GM23248 (cell line): Measurements from ENCODE around the gene PXMP2. TPM values are rescaled to one million over a fixed set of nuclear protein-coding genes. Genes with fewer than 3 reads are reported as not detected.

ENCODE experiments used
- DNase-seq: peaks from one replicate; pipeline ENCODE4 v3.0.0-alpha.2; 2015
- H2AFZ ChIP-seq: fragments of 200-600 bp; sonication (generic); 2 replicates; pipeline ENCODE4 v1.6.1; 2016; ENCODE audit warnings: antibody characterized with exemption
- H3F3A ChIP-seq: fragments of 200-600 bp; sonication (generic); 2 replicates; pipeline ENCODE4 v1.6.1; 2016; ENCODE audit warnings: mild to moderate bottlenecking, antibody characterized with exemption, mixed run types; ENCODE audit not compliant: insufficient read depth
- H3K27ac ChIP-seq: fragments of 200-600 bp; sonication (generic); 2 replicates; pipeline ENCODE4 v1.5.1; 2016; ENCODE audit warnings: mild to moderate bottlenecking
- H3K27me3 ChIP-seq: fragments of 200-600 bp; sonication (generic); replicated peaks from 2 replicates; pipeline ENCODE4 v1.6.1; 2016; ENCODE audit warnings: mild to moderate bottlenecking; ENCODE audit not compliant: insufficient read depth
- H3K36me3 ChIP-seq: fragments of 200-600 bp; sonication (generic); 2 replicates; pipeline ENCODE4 v1.6.1; 2016; ENCODE audit warnings: low read depth, mild to moderate bottlenecking
- H3K4me1 ChIP-seq: fragments of 200-600 bp; sonication (generic); 2 replicates; pipeline ENCODE4 v1.6.1; 2016; ENCODE audit warnings: mild to moderate bottlenecking; ENCODE audit not compliant: insufficient read depth
- H3K4me2 ChIP-seq: fragments of 200-600 bp; sonication (generic); one replicate; pipeline ENCODE4 v1.6.1; 2016; ENCODE audit warnings: mild to moderate bottlenecking; ENCODE audit not compliant: unreplicated experiment
- H3K4me3 ChIP-seq: fragments of 200-600 bp; sonication (generic); 2 replicates; pipeline ENCODE4 v1.5.1; 2016; ENCODE audit warnings: mild to moderate bottlenecking
- H3K79me2 ChIP-seq: fragments of 200-600 bp; sonication (generic); 2 replicates; pipeline ENCODE4 v1.6.1; 2016; ENCODE audit warnings: mild to moderate bottlenecking; ENCODE audit not compliant: insufficient read depth
- H3K9ac ChIP-seq: fragments of 200-600 bp; sonication (generic); 2 replicates; pipeline ENCODE4 v1.6.1; 2016; ENCODE audit warnings: mild to moderate bottlenecking
- H3K9me2 ChIP-seq: fragments of 200-600 bp; sonication (generic); 2 replicates; pipeline ENCODE4 v1.6.1; 2016; ENCODE audit warnings: mixed run types, mild to moderate bottlenecking, moderate library complexity; ENCODE audit not compliant: insufficient read depth
- H3K9me3 ChIP-seq: fragments of 200-600 bp; sonication (generic); one replicate; pipeline ENCODE4 v1.6.1; 2017; ENCODE audit warnings: low read depth
- H4K20me1 ChIP-seq: fragments of 200-600 bp; sonication (generic); 2 replicates; pipeline ENCODE4 v1.6.0; 2016; ENCODE audit not compliant: insufficient read depth
- EZH2 ChIP-seq: fragments of 200-600 bp; sonication (generic); IDR thresholded peaks from 2 replicates; pipeline ENCODE4 v1.6.1; 2018; ENCODE audit warnings: antibody characterized with exemption, mild to moderate bottlenecking; ENCODE audit not compliant: insufficient read depth, poor library complexity, severe bottlenecking
- EZH2phosphoT487 ChIP-seq: fragments of 200-600 bp; sonication (generic); IDR thresholded peaks from 2 replicates; pipeline ENCODE4 v1.6.1; 2018; ENCODE audit warnings: antibody characterized with exemption, moderate library complexity, mild to moderate bottlenecking, low read depth; ENCODE audit not compliant: insufficient read depth
- WGBS, 2 experiments: methylation state at CpG; one replicate each; pipeline ENCODE4 v1.1.6; 2015 to 2017; ENCODE audit warnings: low lambda C conversion rate in 2 of 2, low coverage in 1 of 2; ENCODE audit errors: missing lambda C conversion rate in 2 of 2; 5-methylcytosine and 5-hydroxymethylcytosine counted together
- in situ Hi-C: fragments of 300-500 bp; cut with MboI; formaldehyde crosslinking; loops from 2 replicates; pipeline ENCODE4 v1.15.0; 2020
- polyA plus RNA-seq: library from polyadenylated mRNA; unstranded; fragments of >200 nt; fragmentation: Nextera tagmentation; extraction: Ambion mirVana; gene quantifications from 2 replicates; pipeline ENCODE4 v1.2.1, GENCODE V29; 2016
- total RNA-seq: library from RNA; depleted of rRNA; stranded (reverse); fragments of >200 nt; shearing (Covaris generic); gene quantifications from 2 replicates; pipeline ENCODE4 v1.2.3, GENCODE V29; 2014

The PXMP2 gene
- total and polyA plus RNA-seq, 2 experiments from 2014 or later: 28.5 to 37.2 TPM

GRCh38 chr12:132653567-132654290, 33.7 kb upstream of the PXMP2 start:
- no peak overlapping the region for H3K4me2 ChIP-seq
- H4K20me1 ChIP-seq: no peaks in the 10 kb centered on the region
- H3K79me2 ChIP-seq: no peaks in the 10 kb centered on the region
- H3K9me3 ChIP-seq: no peaks in the 10 kb centered on the region
- H3K27ac ChIP-seq: no peak overlapping the region
- no peak overlapping the region for H3K4me3 ChIP-seq
- H3F3A ChIP-seq: no peaks in the 10 kb centered on the region
- 84% methylated on average over 7 of the region's 7 CpGs for WGBS, 2 experiments
- H3K36me3 ChIP-seq: peaks cover 21% of the 10 kb centered on the region
- in situ Hi-C loops: no loop called here
- no peak for DNase-seq
- H3K27me3 ChIP-seq: no peaks in the 10 kb centered on the region
- H3K9ac ChIP-seq: no peak overlapping the region
- TF ChIP-seq EZH2phosphoT487: no peak
- no peak for TF ChIP-seq EZH2
- H3K9me2 ChIP-seq: no peaks in the 10 kb centered on the region
- H2AFZ ChIP-seq: no peak overlapping the region
- no peaks in the 10 kb centered on the region for H3K4me1 ChIP-seq

DNA sequence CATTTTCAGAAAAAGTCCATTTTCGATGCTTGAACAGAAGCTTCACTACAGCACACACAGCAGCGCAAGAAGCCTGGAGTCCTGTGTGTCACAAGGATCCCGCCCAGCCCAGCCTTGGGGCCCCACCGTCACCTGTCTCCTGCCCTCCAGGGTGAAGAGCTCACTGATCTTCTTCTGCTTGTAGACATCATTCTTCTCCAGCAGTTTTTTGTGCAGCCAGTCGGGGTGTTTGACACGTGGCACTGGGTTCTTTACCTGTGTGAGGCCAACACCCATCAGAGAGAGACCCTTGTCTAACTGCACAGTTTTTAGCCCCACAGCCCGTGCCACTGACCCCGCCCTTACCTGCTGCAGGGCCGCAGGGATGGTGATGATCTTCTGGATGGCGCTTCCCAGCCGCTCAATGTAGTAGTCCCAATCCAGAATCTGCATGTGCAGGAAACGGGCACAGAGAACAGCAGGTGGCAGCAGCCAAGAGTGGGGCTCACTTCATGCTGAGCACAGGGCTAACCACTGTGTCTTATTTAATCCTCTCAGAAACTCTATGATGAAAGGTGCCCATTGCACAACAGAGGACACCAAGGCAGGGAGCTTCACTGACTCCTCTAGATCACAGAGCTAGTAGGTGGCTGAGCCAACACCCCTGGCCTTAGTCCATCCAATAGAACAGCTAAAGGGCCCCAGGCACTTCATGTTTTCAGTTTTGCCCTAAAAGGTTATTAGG, 30.2 kb upstream of the PXMP2 start:
- Histone ChIP-seq H3K9ac (no peak overlapping the region), H3K27me3 (no peaks in the 10 kb centered on the region), H3K9me3 (no peaks in the 10 kb centered on the region), H4K20me1 (no peaks in the 10 kb centered on the region), H3K4me1 (no peaks in the 10 kb centered on the region), H2AFZ (no peak overlapping the region), H3K4me2 (no peak overlapping the region), H3K36me3 (peaks cover 21% of the 10 kb centered on the region), H3K79me2 (no peaks in the 10 kb centered on the region), H3F3A (no peaks in the 10 kb centered on the region), H3K9me2 (no peaks in the 10 kb centered on the region), H3K4me3 (no peak overlapping the region), H3K27ac (no peak overlapping the region)
- no peak for TF ChIP-seq EZH2phosphoT487
- TF ChIP-seq EZH2: no peak
- DNase-seq: no peak
- 95 to 97% methylated on average over 12 of the region's 12 CpGs for WGBS, 2 experiments
- in situ Hi-C loops: no loop called here

- H3K9me2 ChIP-seq: no peaks in the 10 kb centered on the region
- H3K36me3 ChIP-seq: peaks cover 15% of the 10 kb centered on the region
- H3K4me3 ChIP-seq: no peak overlapping the region
- no peak overlapping the region for H3K27ac ChIP-seq
- TF ChIP-seq EZH2phosphoT487 (no peak), EZH2 (no peak)
- no peak overlapping the region for H3K4me2 ChIP-seq
- no peaks in the 10 kb centered on the region for H3F3A ChIP-seq
- H3K27me3 ChIP-seq: no peaks in the 10 kb centered on the region
- no peaks in the 10 kb centered on the region for H4K20me1 ChIP-seq
- no peaks in the 10 kb centered on the region for H3K79me2 ChIP-seq
- no peak overlapping the region for H2AFZ ChIP-seq
- no peak overlapping the region for H3K9ac ChIP-seq
- WGBS, 2 experiments: 90 to 91% methylated on average over 32 of the region's 32 CpGs
- no peaks in the 10 kb centered on the region for H3K4me1 ChIP-seq
- H3K9me3 ChIP-seq: no peaks in the 10 kb centered on the region
- in situ Hi-C loops: no loop called here
- no peak for DNase-seq
Measured at GRCh38 chr12:132658149-132658894, 29.1 kb upstream of the PXMP2 start.

DNA sequence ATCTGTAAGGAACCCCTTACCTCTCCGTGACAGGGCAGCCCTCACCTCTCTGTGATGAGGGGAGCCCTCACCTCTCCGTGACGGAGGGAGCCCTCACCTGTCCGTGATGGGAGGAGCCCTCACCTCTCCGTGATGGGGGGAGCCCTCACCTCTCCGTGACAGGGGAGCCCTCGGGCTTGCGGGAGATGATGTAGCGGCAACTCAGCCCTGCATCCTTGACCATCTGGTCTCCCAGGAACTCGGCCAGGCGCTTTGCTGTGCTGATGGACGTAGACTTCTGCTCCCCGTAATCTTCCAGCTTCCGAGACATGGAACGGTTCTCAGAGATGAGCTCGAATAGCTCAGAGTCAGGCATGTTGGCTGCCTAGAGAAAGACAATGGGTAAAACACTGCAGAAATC, 28.2 kb upstream of the PXMP2 start:
- in situ Hi-C loops: no loop called here
- no peaks in the 10 kb centered on the region for H3K9me3 ChIP-seq

More for the DNA sequence above, 28.2 kb upstream of the PXMP2 start:
- H3K36me3 ChIP-seq: peaks cover 9% of the 10 kb centered on the region
- WGBS, 2 experiments: 97% methylated on average over 16 of the region's 16 CpGs
- H3K27ac ChIP-seq: no peak overlapping the region
- DNase-seq: no peak
- no peaks in the 10 kb centered on the region for H3K27me3 ChIP-seq
- H3K79me2 ChIP-seq: no peaks in the 10 kb centered on the region
- H3K4me1 ChIP-seq: no peaks in the 10 kb centered on the region
- H3K4me3 ChIP-seq: no peak overlapping the region
- no peak overlapping the region for H3K9ac ChIP-seq
- no peak overlapping the region for H2AFZ ChIP-seq
- H3K4me2 ChIP-seq: no peak overlapping the region
- no peaks in the 10 kb centered on the region for H3F3A ChIP-seq
- H3K9me2 ChIP-seq: no peaks in the 10 kb centered on the region
- TF ChIP-seq EZH2phosphoT487 (no peak), EZH2 (no peak)
- H4K20me1 ChIP-seq: no peaks in the 10 kb centered on the region
